Kidney (tissue), 14 donors: Measurements from ENCODE around the gene MGME1. TPM values are rescaled to one million over a fixed set of nuclear protein-coding genes. Genes with fewer than 3 reads are reported as not detected.
"Not testable (repeated sequence)": the region's sequence is repeated elsewhere in the genome, so short reads cannot be mapped to it uniquely, and the experiment has no call there.

Experiments used
- DNase-seq, 5 donors: peaks; one replicate each; pipeline ENCODE4 v3.0.0-alpha.2; 2013 to 2020
- FAIRE-seq: peaks from 2 replicates; lab custom pipeline; 2012; peaks lifted over from hg19 to GRCh38; lab: Jason Lieb, UNC
- H3K27ac ChIP-seq, 2 donors: one replicate each; pipeline ENCODE4 v1.7.0; 2013; ENCODE audit warnings: low read depth in 2 of 2, low read length in 2 of 2, inconsistent platforms in 1 of 2
- H3K27me3 ChIP-seq: one replicate; pipeline ENCODE4 v1.7.1; 2013; ENCODE audit warnings: low read length, inconsistent platforms; ENCODE audit not compliant: control insufficient read depth, insufficient read depth
- H3K36me3 ChIP-seq, 3 donors: one replicate each; pipeline versions ENCODE4 v1.7.0 to v1.7.1; 2013; ENCODE audit warnings: low read length in 3 of 3, control low read depth in 1 of 3, inconsistent platforms in 1 of 3; ENCODE audit not compliant: insufficient read depth in 3 of 3, control insufficient read depth in 2 of 3
- H3K4me1 ChIP-seq, 3 donors: one replicate each; pipeline versions ENCODE4 v1.7.0 to v1.7.1; 2013; ENCODE audit warnings: low read length in 3 of 3, inconsistent platforms in 1 of 3, low read depth in 1 of 3; ENCODE audit not compliant: control insufficient read depth in 2 of 3, insufficient read depth in 2 of 3
- H3K4me3 ChIP-seq, 3 donors: one replicate each; pipeline versions ENCODE4 v1.7.0 to v1.8.1; 2013; ENCODE audit warnings: low read length in 3 of 3, control low read depth in 1 of 3, inconsistent platforms in 1 of 3
- H3K9ac ChIP-seq, 3 donors: one replicate each; pipeline versions ENCODE4 v1.7.0 to v1.7.1; 2013; ENCODE audit warnings: low read length in 3 of 3, control low read depth in 1 of 3, inconsistent platforms in 1 of 3
- H3K9me3 ChIP-seq, 3 donors: one replicate each; pipeline versions ENCODE4 v1.7.0 to v1.7.1; 2013; ENCODE audit warnings: low read length in 3 of 3, control low read depth in 1 of 3, inconsistent platforms in 1 of 3; ENCODE audit not compliant: control insufficient read depth in 2 of 3, insufficient read depth in 1 of 3
- intact Hi-C: fragments of 100-400 bp; cut with DNase I; formaldehyde crosslinking; loops from one replicate; pipeline ENCODE4 v1.11.1; 2022
- polyA plus RNA-seq: library from polyadenylated mRNA; stranded (reverse); fragments of 350-450 nt; fragmentation: Illumina TruSeq; extraction: RNeasy Lipid Tissue Mini Kit (QIAGEN cat#74804); gene quantifications from one replicate; pipeline ENCODE4 v1.2.3, GENCODE V29; 2014; ENCODE audit warnings: low read depth, low replicate concordance; ENCODE audit not compliant: insufficient read depth
- total RNA-seq: library from RNA; stranded (reverse); fragmentation: NEBNext Ultra II Directional; extraction: Animal tissue kit (Norgen Biotek cat#: 25700); gene quantifications from one replicate; pipeline ENCODE4 v1.2.1, GENCODE V29; 2021
- TF ChIP-seq, protein P1 (sequence below): IDR thresholded peaks from 3 replicates; pipeline ENCODE4 v1.5.1; 2012; ENCODE audit warnings: mild to moderate bottlenecking, moderate library complexity, borderline replicate concordance; ENCODE audit not compliant: insufficient read depth; ENCODE audit errors: extremely low read depth
- donor health status: control.
- donor health status: control.
- donor health status: control.
- donor health status: control.
- donor health status: control.
- donor health status: DM: yes; HTN: yes; CAD: no.
- donor health status: Normal renal cell carcinoma (clear cell type).

MGME1 gene
- total and polyA plus RNA-seq, 2 donors from 2014 or later, result 15.5 to 16.7 TPM

GRCh38 chr20:17959257-17959627 is 9.6 kb upstream of the MGME1 start:
- intact Hi-C loops, result no loop called here
- peaks cover 9 to 55% (median 35%) of the 10 kb centered on the region in 3 donors for H3K4me1 ChIP-seq
- peaks cover under 1 to 4% (median 3%) of the 10 kb centered on the region in 3 donors for H3K36me3 ChIP-seq
- peak overlapping the region; percentile 77 to 84 for H3K27ac ChIP-seq
- TF ChIP-seq, protein P1, sequence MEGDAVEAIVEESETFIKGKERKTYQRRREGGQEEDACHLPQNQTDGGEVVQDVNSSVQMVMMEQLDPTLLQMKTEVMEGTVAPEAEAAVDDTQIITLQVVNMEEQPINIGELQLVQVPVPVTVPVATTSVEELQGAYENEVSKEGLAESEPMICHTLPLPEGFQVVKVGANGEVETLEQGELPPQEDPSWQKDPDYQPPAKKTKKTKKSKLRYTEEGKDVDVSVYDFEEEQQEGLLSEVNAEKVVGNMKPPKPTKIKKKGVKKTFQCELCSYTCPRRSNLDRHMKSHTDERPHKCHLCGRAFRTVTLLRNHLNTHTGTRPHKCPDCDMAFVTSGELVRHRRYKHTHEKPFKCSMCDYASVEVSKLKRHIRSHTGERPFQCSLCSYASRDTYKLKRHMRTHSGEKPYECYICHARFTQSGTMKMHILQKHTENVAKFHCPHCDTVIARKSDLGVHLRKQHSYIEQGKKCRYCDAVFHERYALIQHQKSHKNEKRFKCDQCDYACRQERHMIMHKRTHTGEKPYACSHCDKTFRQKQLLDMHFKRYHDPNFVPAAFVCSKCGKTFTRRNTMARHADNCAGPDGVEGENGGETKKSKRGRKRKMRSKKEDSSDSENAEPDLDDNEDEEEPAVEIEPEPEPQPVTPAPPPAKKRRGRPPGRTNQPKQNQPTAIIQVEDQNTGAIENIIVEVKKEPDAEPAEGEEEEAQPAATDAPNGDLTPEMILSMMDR, result no peak
- peak overlapping the region in 1 of 3 donors; percentile 52 for H3K9ac ChIP-seq
- no peak for FAIRE-seq
- no peaks in the 10 kb centered on the region for H3K27me3 ChIP-seq
- H3K9me3 ChIP-seq, result no peaks in the 10 kb centered on the region
- peak overlapping the region in 2 of 3 donors; percentile 17 to 37 for H3K4me3 ChIP-seq
- no peak for DNase-seq

- Histone ChIP-seq H3K4me3 (peak overlapping the region in 1 of 3 donors; percentile 28), H3K4me1 (peaks cover 9 to 65% (median 46%) of the 10 kb centered on the region in 3 donors), H3K27ac (peak overlapping the region; percentile 58 to 84)
- H3K36me3 ChIP-seq, H3K9me3 ChIP-seq, DNase-seq, intact Hi-C loops, H3K27me3 ChIP-seq, FAIRE-seq, H3K9ac ChIP-seq: not testable (repeated sequence)
Measured at GRCh38 chr20:17960400-17960885, 8.4 kb upstream of the MGME1 start.

GRCh38 chr20:17960927-17961586 is 7.8 kb upstream of the MGME1 start:
- H3K4me1 ChIP-seq, result peaks cover 9 to 67% (median 51%) of the 10 kb centered on the region in 3 donors
- no peaks in the 10 kb centered on the region for H3K36me3 ChIP-seq
- no peak for FAIRE-seq
- TF ChIP-seq, protein P1, result no peak
- peak in 2 of 5 donors; percentile 29 to 43 for DNase-seq
- H3K27ac ChIP-seq, result peak overlapping the region; percentile 58 to 64
- peak overlapping the region in 2 of 3 donors; percentile 12 to 28 for H3K4me3 ChIP-seq
- no peak overlapping the region for H3K9ac ChIP-seq
- no peaks in the 10 kb centered on the region for H3K9me3 ChIP-seq
- intact Hi-C loops, result no loop called here
- no peaks in the 10 kb centered on the region for H3K27me3 ChIP-seq

DNA sequence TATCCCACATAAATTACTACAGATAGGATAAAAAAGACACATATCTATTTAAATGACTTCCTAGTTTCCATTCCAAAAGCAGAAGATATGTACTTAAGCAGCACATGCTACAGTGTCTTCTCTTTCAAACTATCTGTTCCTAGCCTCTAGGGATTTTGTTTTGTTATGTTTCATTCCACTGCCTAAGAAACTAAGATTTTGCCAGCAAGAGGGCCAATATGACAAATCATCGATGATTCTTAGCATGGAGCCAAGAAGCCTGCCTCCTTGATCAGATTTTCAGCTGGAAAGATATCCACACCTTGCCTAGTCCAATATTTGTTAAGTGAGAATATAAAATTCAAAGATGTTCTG is 7.3 kb upstream of the MGME1 start:
- TF ChIP-seq, protein P1, result no peak
- Histone ChIP-seq H3K27ac (peak overlapping the region; percentile 45 to 58), H3K27me3 (no peaks in the 10 kb centered on the region), H3K4me3 (peak overlapping the region in 1 of 3 donors; percentile 4), H3K4me1 (peaks cover 9 to 65% (median 48%) of the 10 kb centered on the region in 3 donors), H3K36me3 (no peaks in the 10 kb centered on the region), H3K9ac (no peak overlapping the region), H3K9me3 (no peaks in the 10 kb centered on the region)
- no peak for FAIRE-seq
- intact Hi-C loops, result no loop called here
- no peak for DNase-seq
